Heart left ventricle (tissue), 16 donors: ENCODE measurements around the gene NTSR2. TPM values are rescaled to one million over a fixed set of nuclear protein-coding genes. Genes with fewer than 3 reads are reported as not detected.

ENCODE experiments used
- ATAC-seq, 4 donors: fragments of 200-7000 bp; cut with Tn5 transposase; one replicate each; pipeline ENCODE4 v1.9.1; 2020 to 2022; ENCODE audit warnings: moderate library complexity in 4 of 4, mild to moderate bottlenecking in 3 of 4, moderate number of reproducible peaks in 1 of 4
- DNase-seq, 5 donors: peaks; one replicate each; pipeline ENCODE4 v3.0.0-alpha.2; 2020
- H3K27ac ChIP-seq, 12 donors: fragments of 200-600 bp; sonication (generic) in 4 of 12; one replicate each; pipeline versions ENCODE4 v1.5.0 to v1.8.0; 2016 to 2022; ENCODE audit warnings: mild to moderate bottlenecking in 2 of 12
- H3K27me3 ChIP-seq, 9 donors: fragments of 200-600 bp; sonication (generic) in 2 of 9; one replicate each; pipeline versions ENCODE4 v1.5.1 to v1.8.0; 2016 to 2022; ENCODE audit warnings: mild to moderate bottlenecking in 3 of 9
- H3K36me3 ChIP-seq, 9 donors: fragments of 200-600 bp; sonication (generic) in 2 of 9; one replicate each; pipeline versions ENCODE4 v1.5.0 to v1.8.0; 2018 to 2022; ENCODE audit warnings: mild to moderate bottlenecking in 2 of 9
- H3K4me1 ChIP-seq, 12 donors: fragments of 200-600 bp; sonication (generic) in 4 of 12; one replicate each; pipeline versions ENCODE4 v1.5.0 to v1.8.0; 2016 to 2022; ENCODE audit warnings: mild to moderate bottlenecking in 3 of 12
- H3K4me3 ChIP-seq, 12 donors: fragments of 200-600 bp; sonication (generic) in 4 of 12; one replicate each; pipeline versions ENCODE4 v1.5.0 to v1.8.0; 2017 to 2022; ENCODE audit warnings: mild to moderate bottlenecking in 9 of 12, moderate library complexity in 4 of 12
- H3K9me3 ChIP-seq, 12 donors: fragments of 200-600 bp; sonication (generic) in 4 of 12; one replicate each; pipeline versions ENCODE4 v1.5.0 to v1.8.0; 2016 to 2022; ENCODE audit warnings: mild to moderate bottlenecking in 1 of 12
- CTCF ChIP-seq, 12 donors: fragments of 200-600 bp; sonication (generic) in 4 of 12; IDR thresholded peaks; one replicate each; pipeline versions ENCODE4 v1.5.0 to v1.8.0; 2018 to 2022; ENCODE audit warnings: antibody characterized with exemption in 12 of 12, mild to moderate bottlenecking in 5 of 12
- POLR2A ChIP-seq, 2 donors: fragments of 450-650 bp; IDR thresholded peaks; one replicate each; pipeline ENCODE4 v1.6.1; 2017; ENCODE audit warnings: antibody characterized with exemption in 2 of 2, mild to moderate bottlenecking in 2 of 2, moderate library complexity in 2 of 2
- WGBS, 4 donors: extraction: QIAGEN DNeasy Blood & Tissue Kit in 2 of 4; methylation state at CpG; one replicate each; pipeline versions ENCODE4 v1.1.5 to v1.1.7; 2013 to 2018; 5-methylcytosine and 5-hydroxymethylcytosine counted together
- intact Hi-C, 10 donors: fragments of 100-400 bp; cut with DNase I; formaldehyde crosslinking; loops; one replicate each; pipeline versions ENCODE4 v1.11.1 to v1.14.2; 2022
- polyA plus RNA-seq, 2 donors: library from polyadenylated mRNA; stranded (reverse); fragments of 200-250 nt; gene quantifications; one replicate each; pipeline ENCODE4 v1.2.3, GENCODE V29; 2013
- total RNA-seq, 9 donors: library from RNA; depleted of rRNA in 2 of 9; stranded (reverse); fragments of >200 nt in 2 of 9; fragmentation: NEBNext Ultra II Directional in 3 of 9; extraction: Animal tissue kit (Norgen Biotek cat#: 25700) in 3 of 9; gene quantifications; one replicate each; pipeline versions ENCODE4 v1.1.0 to v1.2.4, GENCODE V29; 2016 to 2023
- donor health status: ischemic (EF 13 %, LVEDD 7.1; RV severe dilation, severe dysfunction).
- donor health status: healthy with polysubstance abuse.
- donor health status: DM: no; HTN: yes; CAD: no.
- donor health status: DM: no; HTN: no; CAD: no.
- donor health status: ischemic (EF 25% LVEDD 6.9; RV normal size, moderate dysfunction).
- donor health status: ischemic (EF 25% LVEDD 5.7; RV mildly dilated, moderate dysfunction).
- donor health status: healthy.
- donor health status: DM: yes; HTN: yes; CAD: no.
- donor health status: ischemic (EF 35%, LVEDD 5.7; RV mildly dilated, moderate dysfunction).
- donor health status: nonischemic (EF 11% LVEDD 7.7; RV severe dilation, severe dysfunction).
- donor health status: DM: yes; HTN: yes; CAD: no.
- donor health status: PGD.
- donor health status: ischemic (EF 29% LVEDD 5.4; RV normal size, mild dysfunction).
- donor health status: nonischemic (EF 23%, LVEDD 6.1; RV moderate dilation, normal function).

Gene NTSR2
- total and polyA plus RNA-seq, 11 donors = 0.04 to 0.16 TPM; not detected in 9

GRCh38 chr2:11703700-11704099 lies 33.7 kb upstream of the NTSR2 start:
- H3K27me3 ChIP-seq = no peaks in the 10 kb centered on the region
- intact Hi-C loops = loop anchor here in 1 of 10 donors (5.0 kb wide), 1 partner anchor 39 kb away; no protein-coding TSS in a partner anchor
- ATAC-seq (no peak), DNase-seq (no peak)
- H3K36me3 ChIP-seq = no peaks in the 10 kb centered on the region
- peaks cover 0 to 8% (median 2%) of the 10 kb centered on the region in 12 donors for H3K4me1 ChIP-seq
- TF ChIP-seq POLR2A (IDR thresholded peaks at IDR 0.05) (no peak), CTCF (IDR thresholded peaks at IDR 0.05) (no peak)
- WGBS, 4 donors = 53 to 83% (median 74%) methylated on average over 1 of the region's 1 CpG
- H3K27ac ChIP-seq = no peak overlapping the region
- no peak overlapping the region for H3K4me3 ChIP-seq
- no peaks in the 10 kb centered on the region for H3K9me3 ChIP-seq

- Histone ChIP-seq H3K4me3 (no peak overlapping the region), H3K36me3 (no peaks in the 10 kb centered on the region), H3K4me1 (peaks cover 0 to 16% (median 9%) of the 10 kb centered on the region in 12 donors), H3K27me3 (no peaks in the 10 kb centered on the region), H3K9me3 (no peaks in the 10 kb centered on the region), H3K27ac (no peak overlapping the region)
- 91 to 98% (median 94%) methylated on average over 2 of the region's 2 CpGs for WGBS, 4 donors
- TF ChIP-seq CTCF (IDR thresholded peaks at IDR 0.05) (no peak), POLR2A (IDR thresholded peaks at IDR 0.05) (no peak)
- ATAC-seq (no peak), DNase-seq (no peak)
- intact Hi-C loops = loop anchor here in 1 of 10 donors (5.0 kb wide), 1 partner anchor 39 kb away; no protein-coding TSS in a partner anchor
Measured at GRCh38 chr2:11702946-11703345, 33.0 kb upstream of the NTSR2 start.

- no peaks in the 10 kb centered on the region for H3K36me3 ChIP-seq
- 65 to 77% (median 69%) methylated on average over 14 of the region's 14 CpGs for WGBS, 4 donors
- intact Hi-C loops = loop anchor here in 1 of 10 donors (5.0 kb wide), 1 partner anchor 40 kb away; no protein-coding TSS in a partner anchor
- DNase-seq = peak in 4 of 5 donors; percentile 41 to 65 (median 50)
- no peak for TF ChIP-seq CTCF (IDR thresholded peaks at IDR 0.05)
- TF ChIP-seq POLR2A (IDR thresholded peaks at IDR 0.05) = no peak
- no peaks in the 10 kb centered on the region for H3K27me3 ChIP-seq
- no peaks in the 10 kb centered on the region for H3K9me3 ChIP-seq
- H3K4me3 ChIP-seq = no peak overlapping the region
- peaks cover 2 to 27% (median 17%) of the 10 kb centered on the region in 12 donors for H3K4me1 ChIP-seq
- peak overlapping the region in 1 of 12 donors; percentile 84 for H3K27ac ChIP-seq
- ATAC-seq = peak in 1 of 4 donors; percentile 39
Measured at GRCh38 chr2:11701751-11702301, 31.8 kb upstream of the NTSR2 start.

- DNase-seq (no peak), ATAC-seq (no peak)
- 76 to 97% (median 90%) methylated on average over 5 of the region's 5 CpGs for WGBS, 4 donors
- TF ChIP-seq CTCF (IDR thresholded peaks at IDR 0.05) = no peak
- Histone ChIP-seq H3K4me3 (no peak overlapping the region), H3K36me3 (no peaks in the 10 kb centered on the region), H3K27me3 (no peaks in the 10 kb centered on the region), H3K4me1 (peaks cover 2 to 33% (median 18%) of the 10 kb centered on the region in 12 donors), H3K27ac (peak overlapping the region in 1 of 12 donors; percentile 84), H3K9me3 (no peaks in the 10 kb centered on the region)
- intact Hi-C loops = loop anchor here in 1 of 10 donors (5.0 kb wide), 1 partner anchor 41 kb away; no protein-coding TSS in a partner anchor
Measured at GRCh38 chr2:11701206-11701605, 31.2 kb upstream of the NTSR2 start.
